K562 (cell line): ENCODE data around the gene FBXW7. TPM values are rescaled to one million over a fixed set of nuclear protein-coding genes. Genes with fewer than 3 reads are reported as not detected.

Experiments
- ATAC-seq: fragments of 200-7000 bp; cut with Tn5 transposase; 3 replicates; pipeline ENCODE4 v1.9.1; 2020; ENCODE audit warnings: moderate library complexity
- BruUV-seq: library from RNA; stranded (reverse); fragments of 400-500 nt; replicated peaks from 2 replicates; lab custom pipeline; 2021; lab: Mats Ljungman, UMichigan
- CTCF ChIA-PET: fragments of 300-600 bp; formaldehyde crosslinking; extraction: SDS; loops from one replicate; lab custom pipeline; 2021; ENCODE audit warnings: low intra/inter-chr PET ratio; lab: Yijun Ruan, JAX
- POLR2A ChIA-PET: fragments of 300-600, 350-650 bp; sonication (Branson Sonifier 250); formaldehyde crosslinking; extraction: SDS; loops from one replicate; lab custom pipeline; 2021; ENCODE audit warnings: antibody characterized with exemption, inconsistent platforms; lab: Yijun Ruan, JAX
- DNase-seq, 4 experiments: peaks; one replicate each; pipeline versions ENCODE4 v3.0.0 to v3.0.0-alpha.2; 2011 to 2018; ENCODE audit warnings: low spot score in 3 of 4, mixed read lengths in 3 of 4; ENCODE audit errors: extremely low read depth in 1 of 4
- FAIRE-seq: peaks from 2 replicates; lab custom pipeline; 2011; peaks lifted over from hg19 to GRCh38; lab: Jason Lieb, UNC
- H2AFZ ChIP-seq: 2 replicates; pipeline ENCODE4 v1.6.0; 2011; ENCODE audit warnings: low read depth, low read length, control low read depth, inconsistent platforms
- H3K27ac ChIP-seq: fragments of 200-600 bp; 3 replicates; pipeline ENCODE4 v1.8.0; 2011; ENCODE audit warnings: low read depth, mild to moderate bottlenecking, control low read depth, inconsistent platforms, low read length, moderate library complexity, mixed read lengths; ENCODE audit errors: extremely low read depth
- H3K27me3 ChIP-seq, 2 experiments: fragments of 300-600 bp in 1 of 2; 2 replicates in 1 of 2; 3 replicates in 1 of 2; pipeline versions ENCODE4 v1.6.0 to v1.8.0; 2011; ENCODE audit warnings: inconsistent platforms in 2 of 2, low read length in 2 of 2, mild to moderate bottlenecking in 1 of 2, mixed read lengths in 1 of 2, moderate library complexity in 1 of 2; ENCODE audit not compliant: control insufficient read depth in 2 of 2, insufficient read depth in 2 of 2
- H3K36me3 ChIP-seq: fragments of 300-600 bp; 3 replicates; pipeline ENCODE4 v1.8.0; 2011; ENCODE audit warnings: mild to moderate bottlenecking, low read length, inconsistent platforms; ENCODE audit not compliant: control insufficient read depth, insufficient read depth
- H3K4me1 ChIP-seq, 2 experiments: fragments of 200-600 bp in 1 of 2; replicated peaks in 1 of 2; 2 replicates in 1 of 2; 3 replicates in 1 of 2; pipeline versions ENCODE4 v1.5.1 to v1.8.0; 2011; ENCODE audit warnings: inconsistent platforms in 2 of 2, low read length in 2 of 2, mild to moderate bottlenecking in 1 of 2, mixed read lengths in 1 of 2, moderate library complexity in 1 of 2; ENCODE audit not compliant: control insufficient read depth in 2 of 2, insufficient read depth in 2 of 2
- H3K4me2 ChIP-seq: 2 replicates; pipeline ENCODE4 v1.6.1; 2011; ENCODE audit warnings: low read length, control low read depth, inconsistent platforms, mixed read lengths; ENCODE audit not compliant: insufficient read depth
- H3K4me3 ChIP-seq: fragments of 200-600 bp; sonication (generic), shearing (Covaris generic); 2 replicates; pipeline ENCODE4 v1.5.1; 2016; ENCODE audit warnings: control low read depth, inconsistent platforms
- H3K79me2 ChIP-seq: fragments of 200-600 bp; 3 replicates; pipeline ENCODE4 v1.8.0; 2011; ENCODE audit warnings: low read length, inconsistent platforms; ENCODE audit not compliant: control insufficient read depth, insufficient read depth
- H3K9ac ChIP-seq, 2 experiments: 2 replicates each; pipeline versions ENCODE4 v1.6.0 to v1.6.1; 2011; ENCODE audit warnings: low read depth in 2 of 2, low read length in 2 of 2, control low read depth in 1 of 2, inconsistent platforms in 1 of 2, mild to moderate bottlenecking in 1 of 2, mixed read lengths in 1 of 2; ENCODE audit not compliant: insufficient read depth in 1 of 2
- H3K9me1 ChIP-seq: one replicate; pipeline ENCODE4 v1.6.0; 2011; ENCODE audit warnings: inconsistent platforms, mild to moderate bottlenecking, low read length, moderate library complexity; ENCODE audit not compliant: control insufficient read depth, insufficient read depth
- H3K9me3 ChIP-seq: replicated peaks from 2 replicates; pipeline ENCODE4 v1.5.1; 2011; ENCODE audit warnings: low read depth, low read length, inconsistent platforms; ENCODE audit not compliant: control insufficient read depth, insufficient read depth
- H4K20me1 ChIP-seq: replicated peaks from 2 replicates; pipeline ENCODE4 v1.6.1; 2011; ENCODE audit warnings: low read length, inconsistent platforms, mixed read lengths; ENCODE audit not compliant: control insufficient read depth, insufficient read depth
- ATF1 ChIP-seq, 2 experiments: fragments of 450-650 bp in 1 of 2; IDR thresholded peaks; 2 replicates each; pipeline ENCODE4 v1.6.1; 2016; ENCODE audit warnings: missing compliant biosample characterization in 1 of 2, missing genetic modification characterization in 1 of 2
- ETS2 ChIP-seq: IDR thresholded peaks from 2 replicates; pipeline ENCODE4 v1.6.1; 2016; ENCODE audit warnings: borderline replicate concordance, missing genetic modification characterization, mild to moderate bottlenecking, moderate library complexity, missing compliant biosample characterization; ENCODE audit not compliant: poor library complexity, severe bottlenecking
- FOXJ2 ChIP-seq: fragments of 200-800 bp; sonication (Bioruptor generic); IDR thresholded peaks from 2 replicates; pipeline ENCODE4 v1.6.1; 2016; ENCODE audit warnings: missing genetic modification characterization, missing compliant biosample characterization
- NCOA4 ChIP-seq: fragments of 450-650 bp; IDR thresholded peaks from 2 replicates; pipeline ENCODE4 v1.6.1; 2018; ENCODE audit warnings: mild to moderate bottlenecking; ENCODE audit not compliant: partially characterized antibody
- NCOR1 ChIP-seq: fragments of 450-650 bp; IDR thresholded peaks from 2 replicates; pipeline ENCODE4 v1.6.1; 2016; ENCODE audit warnings: mild to moderate bottlenecking, moderate library complexity
- NR2C2 ChIP-seq, 2 experiments: fragments of 200-800 bp in 1 of 2; sonication (Bioruptor generic) in 1 of 2; sonication (generic) in 1 of 2; formaldehyde crosslinking in 1 of 2; IDR thresholded peaks; 2 replicates each; pipeline versions ENCODE4 v1.6.1 to v1.8.0; 2016 to 2022; ENCODE audit warnings: mild to moderate bottlenecking in 1 of 2, missing compliant biosample characterization in 1 of 2, missing genetic modification characterization in 1 of 2, missing genetic modification reagents in 1 of 2
- SMC3 ChIP-seq: conservative IDR thresholded peaks from 2 replicates; pipeline ENCODE4 v1.6.1; 2011; ENCODE audit warnings: low read depth, low read length, improper control_type of control experiment; ENCODE audit not compliant: insufficient read depth
- ZBTB1 ChIP-seq: sonication (generic); formaldehyde crosslinking; IDR thresholded peaks from 2 replicates; pipeline ENCODE4 v1.8.1; 2023; ENCODE audit warnings: missing genetic modification reagents, low read depth, mild to moderate bottlenecking, borderline replicate concordance
- ZBTB7A ChIP-seq: IDR thresholded peaks from 2 replicates; pipeline ENCODE4 v1.6.1; 2011; ENCODE audit warnings: low read depth, mild to moderate bottlenecking, low read length, moderate library complexity, borderline replicate concordance; ENCODE audit not compliant: control insufficient read depth
- ZC3H8 ChIP-seq: fragments of 450-650 bp; IDR thresholded peaks from 2 replicates; pipeline ENCODE4 v1.6.1; 2017
- ZNF232 ChIP-seq: sonication (generic); formaldehyde crosslinking; IDR thresholded peaks from 2 replicates; pipeline ENCODE4 v1.8.0; 2022; ENCODE audit warnings: mild to moderate bottlenecking, missing genetic modification reagents
- ZZZ3 ChIP-seq: fragments of 450-650 bp; IDR thresholded peaks from 2 replicates; pipeline ENCODE4 v1.6.1; 2016; ENCODE audit warnings: antibody characterized with exemption, mild to moderate bottlenecking, moderate library complexity
- WGBS: fragments of 100-300 bp; shearing (Covaris generic); methylation state at CpG from one replicate; pipeline ENCODE4 v1.1.6; 2016; ENCODE audit warnings: low coverage, mixed read lengths; ENCODE audit not compliant: insufficient coverage; ENCODE audit errors: missing lambda C conversion rate; 5-methylcytosine and 5-hydroxymethylcytosine counted together
- in situ Hi-C: fragments of 300-500 bp; cut with MboI; formaldehyde crosslinking; loops from 4 replicates; pipeline ENCODE4 v1.15.0; 2018; ENCODE audit warnings: inconsistent platforms, mixed read lengths
- intact Hi-C: fragments of 100-400 bp; cut with micrococcal nuclease; formaldehyde crosslinking; loops from 2 replicates; pipeline ENCODE4 v1.14.2; 2022
- polyA plus RNA-seq, 8 experiments: library from polyadenylated mRNA; depleted of rRNA in 4 of 8; stranded (reverse) in 5 of 8; unstranded in 3 of 8; fragments of >200 nt; fragmentation: Nextera tagmentation in 2 of 8; fragmentation: Illumina TruSeq in 1 of 8; extraction: Ambion mirVana in 2 of 8; extraction: Trizol in 1 of 8; gene quantifications; 2 replicates each; pipeline versions ENCODE4 v1.2.1 to v1.2.3, GENCODE V29; 2011 to 2014; ENCODE audit warnings: inconsistent platforms in 1 of 8, missing spikeins in 1 of 8
- total RNA-seq, 7 experiments: library from RNA; depleted of rRNA in 6 of 7; stranded (reverse); fragments of >200 nt in 6 of 7; fragmentation: Illumina TruSeq in 2 of 7; extraction: Trizol in 2 of 7; gene quantifications; 2 replicates each; pipeline versions ENCODE4 v1.2.1 to v1.2.3, GENCODE V29; 2011 to 2021; ENCODE audit warnings: low replicate concordance in 1 of 7
- TF ChIP-seq, protein P1 (sequence below), 2 experiments: fragments of 150-350 bp in 1 of 2; IDR thresholded peaks; 2 replicates each; pipeline ENCODE4 v1.6.1; 2012 to 2016; ENCODE audit warnings: low read depth in 2 of 2, low read length in 2 of 2, mild to moderate bottlenecking in 1 of 2, moderate library complexity in 1 of 2
- TF ChIP-seq, protein P2 (sequence below): sonication (generic); formaldehyde crosslinking; IDR thresholded peaks from 2 replicates; pipeline ENCODE4 v1.8.0; 2022; ENCODE audit warnings: mild to moderate bottlenecking, missing genetic modification reagents
- TF ChIP-seq, protein P3 (sequence below), 3 experiments: IDR thresholded peaks in 2 of 3; conservative IDR thresholded peaks in 1 of 3; 2 replicates each; pipeline ENCODE4 v1.5.1; 2011 to 2012; ENCODE audit warnings: low read length in 3 of 3, mild to moderate bottlenecking in 3 of 3, control low read depth in 2 of 3, improper control_type of control experiment in 1 of 3, inconsistent platforms in 1 of 3, low read depth in 1 of 3, mixed read lengths in 1 of 3, moderate library complexity in 1 of 3; ENCODE audit not compliant: insufficient read depth in 2 of 3

FBXW7 gene
- total and polyA plus RNA-seq, 9 of the 15 experiments (the other 6 are each of a cell fraction or from before 2014, with no cell fraction given), result 6.8 to 44.2 (median 16.4) TPM

DNA sequence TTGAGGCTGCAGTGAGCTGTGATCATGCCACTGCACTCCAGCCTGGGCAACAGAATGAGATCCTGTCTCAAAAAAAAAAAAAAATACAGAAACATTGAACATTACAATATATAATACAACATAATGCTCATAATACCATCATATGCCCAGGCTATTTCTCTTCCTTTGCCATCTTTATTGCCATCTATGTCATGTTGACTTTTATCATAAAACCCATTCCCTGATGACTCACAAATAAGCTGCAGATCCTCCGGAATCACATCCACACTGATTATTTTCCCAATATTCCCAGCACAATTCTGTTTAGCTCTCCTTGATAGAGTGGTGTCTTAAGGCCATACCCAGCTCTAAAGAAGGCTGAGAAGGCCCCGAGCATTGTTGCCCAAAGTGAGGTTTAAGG lies 9.2 kb upstream of the FBXW7 start:
- no peaks in the 10 kb centered on the region; the same call in 1 of the 2 replicates for H4K20me1 ChIP-seq
- no peaks in the 10 kb centered on the region for H3K9me1 ChIP-seq
- no peaks in the 10 kb centered on the region for H3K79me2 ChIP-seq
- no peak for ATAC-seq
- peaks cover 0 to 5% of the 10 kb centered on the region in 2 experiments; a peak in 1 of 5 replicates for H3K27me3 ChIP-seq
- H3K27ac ChIP-seq, result no peak overlapping the region
- in situ Hi-C loops (no loop called here), intact Hi-C loops (no loop called here)
- no peaks in the 10 kb centered on the region for H3K9me3 ChIP-seq
- H3K4me1 ChIP-seq, result peaks cover 0 to 8% of the 10 kb centered on the region in 2 experiments; a peak in 1 of 5 replicates
- no TSS peak for BruUV-seq
- CTCF ChIA-PET, result no interaction called here
- POLR2A ChIA-PET, result interaction anchor here (1.0 kb wide), 1 partner anchor 9 kb away, joined by 4 read pairs; the partner anchor contains the start of gene FBXW7
- no peak overlapping the region for H2AFZ ChIP-seq
- DNase-seq, result no peak
- FAIRE-seq, result no peak
- H3K4me3 ChIP-seq, result no peak overlapping the region
- 0 out of 3 replicates have a peak, but pooled peaks cover under 1% of the 10 kb centered on the region for H3K36me3 ChIP-seq
- 13% methylated on average over 2 of the region's 2 CpGs for WGBS
- no peak overlapping the region for H3K9ac ChIP-seq
- no peak overlapping the region for H3K4me2 ChIP-seq
- no peak for TF ChIP-seq ZC3H8
- TF ChIP-seq NCOR1, result no peak
- TF ChIP-seq, protein P1, sequence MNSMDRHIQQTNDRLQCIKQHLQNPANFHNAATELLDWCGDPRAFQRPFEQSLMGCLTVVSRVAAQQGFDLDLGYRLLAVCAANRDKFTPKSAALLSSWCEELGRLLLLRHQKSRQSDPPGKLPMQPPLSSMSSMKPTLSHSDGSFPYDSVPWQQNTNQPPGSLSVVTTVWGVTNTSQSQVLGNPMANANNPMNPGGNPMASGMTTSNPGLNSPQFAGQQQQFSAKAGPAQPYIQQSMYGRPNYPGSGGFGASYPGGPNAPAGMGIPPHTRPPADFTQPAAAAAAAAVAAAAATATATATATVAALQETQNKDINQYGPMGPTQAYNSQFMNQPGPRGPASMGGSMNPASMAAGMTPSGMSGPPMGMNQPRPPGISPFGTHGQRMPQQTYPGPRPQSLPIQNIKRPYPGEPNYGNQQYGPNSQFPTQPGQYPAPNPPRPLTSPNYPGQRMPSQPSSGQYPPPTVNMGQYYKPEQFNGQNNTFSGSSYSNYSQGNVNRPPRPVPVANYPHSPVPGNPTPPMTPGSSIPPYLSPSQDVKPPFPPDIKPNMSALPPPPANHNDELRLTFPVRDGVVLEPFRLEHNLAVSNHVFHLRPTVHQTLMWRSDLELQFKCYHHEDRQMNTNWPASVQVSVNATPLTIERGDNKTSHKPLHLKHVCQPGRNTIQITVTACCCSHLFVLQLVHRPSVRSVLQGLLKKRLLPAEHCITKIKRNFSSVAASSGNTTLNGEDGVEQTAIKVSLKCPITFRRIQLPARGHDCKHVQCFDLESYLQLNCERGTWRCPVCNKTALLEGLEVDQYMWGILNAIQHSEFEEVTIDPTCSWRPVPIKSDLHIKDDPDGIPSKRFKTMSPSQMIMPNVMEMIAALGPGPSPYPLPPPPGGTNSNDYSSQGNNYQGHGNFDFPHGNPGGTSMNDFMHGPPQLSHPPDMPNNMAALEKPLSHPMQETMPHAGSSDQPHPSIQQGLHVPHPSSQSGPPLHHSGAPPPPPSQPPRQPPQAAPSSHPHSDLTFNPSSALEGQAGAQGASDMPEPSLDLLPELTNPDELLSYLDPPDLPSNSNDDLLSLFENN (IDR thresholded peaks at IDR 0.05; ENCODE audit: low read depth in 2 of 2, low read length in 2 of 2), result no peak
- TF ChIP-seq SMC3, result no peak
- no peak for TF ChIP-seq NR2C2 (CRISPR knock-in tag; IDR thresholded peaks at IDR 0.05)
- no peak for TF ChIP-seq NR2C2 (tag; IDR thresholded peaks at IDR 0.05)
- TF ChIP-seq ATF1 (CRISPR knock-in tag; IDR thresholded peaks at IDR 0.05), result no peak
- no peak for TF ChIP-seq ATF1 (tag; IDR thresholded peaks at IDR 0.05)
- TF ChIP-seq ZZZ3, result no peak
- no peak for TF ChIP-seq ZBTB1 (CRISPR knock-in tag)
- no peak for TF ChIP-seq ZBTB7A
- TF ChIP-seq, protein P2, sequence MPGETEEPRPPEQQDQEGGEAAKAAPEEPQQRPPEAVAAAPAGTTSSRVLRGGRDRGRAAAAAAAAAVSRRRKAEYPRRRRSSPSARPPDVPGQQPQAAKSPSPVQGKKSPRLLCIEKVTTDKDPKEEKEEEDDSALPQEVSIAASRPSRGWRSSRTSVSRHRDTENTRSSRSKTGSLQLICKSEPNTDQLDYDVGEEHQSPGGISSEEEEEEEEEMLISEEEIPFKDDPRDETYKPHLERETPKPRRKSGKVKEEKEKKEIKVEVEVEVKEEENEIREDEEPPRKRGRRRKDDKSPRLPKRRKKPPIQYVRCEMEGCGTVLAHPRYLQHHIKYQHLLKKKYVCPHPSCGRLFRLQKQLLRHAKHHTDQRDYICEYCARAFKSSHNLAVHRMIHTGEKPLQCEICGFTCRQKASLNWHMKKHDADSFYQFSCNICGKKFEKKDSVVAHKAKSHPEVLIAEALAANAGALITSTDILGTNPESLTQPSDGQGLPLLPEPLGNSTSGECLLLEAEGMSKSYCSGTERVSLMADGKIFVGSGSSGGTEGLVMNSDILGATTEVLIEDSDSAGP, result no peak
- TF ChIP-seq NCOA4, result no peak
- TF ChIP-seq ZNF232, result no peak
- TF ChIP-seq ETS2 (tag), result no peak
- TF ChIP-seq, protein P3, sequence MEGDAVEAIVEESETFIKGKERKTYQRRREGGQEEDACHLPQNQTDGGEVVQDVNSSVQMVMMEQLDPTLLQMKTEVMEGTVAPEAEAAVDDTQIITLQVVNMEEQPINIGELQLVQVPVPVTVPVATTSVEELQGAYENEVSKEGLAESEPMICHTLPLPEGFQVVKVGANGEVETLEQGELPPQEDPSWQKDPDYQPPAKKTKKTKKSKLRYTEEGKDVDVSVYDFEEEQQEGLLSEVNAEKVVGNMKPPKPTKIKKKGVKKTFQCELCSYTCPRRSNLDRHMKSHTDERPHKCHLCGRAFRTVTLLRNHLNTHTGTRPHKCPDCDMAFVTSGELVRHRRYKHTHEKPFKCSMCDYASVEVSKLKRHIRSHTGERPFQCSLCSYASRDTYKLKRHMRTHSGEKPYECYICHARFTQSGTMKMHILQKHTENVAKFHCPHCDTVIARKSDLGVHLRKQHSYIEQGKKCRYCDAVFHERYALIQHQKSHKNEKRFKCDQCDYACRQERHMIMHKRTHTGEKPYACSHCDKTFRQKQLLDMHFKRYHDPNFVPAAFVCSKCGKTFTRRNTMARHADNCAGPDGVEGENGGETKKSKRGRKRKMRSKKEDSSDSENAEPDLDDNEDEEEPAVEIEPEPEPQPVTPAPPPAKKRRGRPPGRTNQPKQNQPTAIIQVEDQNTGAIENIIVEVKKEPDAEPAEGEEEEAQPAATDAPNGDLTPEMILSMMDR (IDR thresholded peaks at IDR 0.05 in 2 of 3, conservative IDR thresholded peaks at IDR 0.05 in 1 of 3; ENCODE audit: insufficient read depth in 2 of 3, low read depth in 1 of 3, low read length in 3 of 3), result no peak
- no peak for TF ChIP-seq FOXJ2 (tag)
